AG08395 (cell line): ENCODE results near the gene ATP13A3.

ENCODE experiments used
- DNase-seq: peaks from one replicate; pipeline ENCODE4 v3.0.0; 2012; ENCODE audit warnings: mixed read lengths, low spot score

Gene ATP13A3

DNA sequence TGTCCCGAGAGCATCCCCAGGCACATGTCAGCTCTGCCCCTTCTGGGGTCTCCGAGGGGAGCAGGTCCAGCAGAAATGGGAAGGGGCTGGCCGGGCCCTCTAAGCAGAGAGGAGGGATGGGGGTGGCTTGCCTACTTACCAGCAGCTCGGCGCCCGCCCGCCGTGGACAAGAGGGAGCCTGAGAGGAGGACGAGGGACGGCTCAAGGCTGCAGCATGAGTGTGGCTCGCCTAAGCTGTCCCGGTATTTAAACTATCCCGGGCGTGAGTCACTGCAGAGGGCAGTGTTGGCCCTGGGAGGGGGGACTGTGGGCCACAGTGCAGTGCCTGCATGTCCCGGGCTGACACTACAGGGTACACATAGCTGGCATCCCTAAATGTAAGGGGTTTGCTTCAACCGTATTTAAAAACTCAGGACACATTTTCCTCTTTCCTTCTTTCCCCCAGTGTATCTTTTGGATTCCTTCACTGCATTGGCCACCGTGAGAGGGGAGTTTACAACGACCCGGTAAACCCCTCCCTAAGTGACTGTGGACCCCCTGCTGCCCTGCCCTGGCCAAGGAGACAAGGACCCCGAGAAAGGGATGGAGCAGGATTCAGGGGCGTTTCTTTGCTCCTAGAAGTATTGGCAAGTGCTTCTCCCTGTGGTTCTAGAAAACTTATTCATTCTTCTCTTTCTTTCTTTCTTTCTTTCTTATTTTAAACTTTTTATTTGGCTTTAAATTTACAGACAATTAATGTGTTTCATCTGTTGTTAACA, 117.1 kb downstream of the ATP13A3 start, which contains the start of gene LRRC15:
Gene LRRC15, minus strand, starts transcription at position 222 of the 758 bp plus-strand sequence. CDS start 8,700 bp downstream, outside the sequence.
- peak; percentile 87 for DNase-seq

GRCh38 chr3:194368918-194369317, 117.9 kb downstream of the ATP13A3 start:
- no peak for DNase-seq

- DNase-seq, result peak; percentile 74
Observed at GRCh38 chr3:194367992-194368841, 118.6 kb downstream of the ATP13A3 start.

DNA sequence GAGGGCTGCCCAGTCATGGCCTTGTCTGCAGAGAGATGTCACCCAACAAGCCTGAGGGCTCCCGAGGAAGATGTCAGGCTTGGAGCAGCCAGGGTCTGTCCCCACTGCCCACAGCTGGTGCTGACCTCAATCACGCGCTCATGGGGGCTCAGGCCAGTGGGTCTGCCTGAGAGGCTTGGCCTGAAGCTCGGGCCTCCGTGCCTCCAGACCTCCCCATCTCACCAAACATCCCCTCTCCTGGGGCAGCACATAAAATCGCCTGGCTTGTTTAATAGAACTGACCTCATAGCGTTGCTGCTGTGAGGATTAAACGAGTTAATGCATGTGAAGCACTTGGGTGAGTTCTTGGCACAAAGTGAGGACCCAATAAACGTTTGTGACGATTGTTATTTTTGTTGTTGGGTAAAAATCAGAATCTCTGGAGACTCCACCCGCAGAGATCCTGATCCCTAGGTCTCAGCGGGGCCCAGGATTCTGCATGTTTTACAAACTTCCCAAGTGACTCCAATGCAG, 120.8 kb downstream of the ATP13A3 start:
- no peak for DNase-seq

GRCh38 chr3:194365526-194365925, 121.3 kb downstream of the ATP13A3 start:
- no peak for DNase-seq

DNA sequence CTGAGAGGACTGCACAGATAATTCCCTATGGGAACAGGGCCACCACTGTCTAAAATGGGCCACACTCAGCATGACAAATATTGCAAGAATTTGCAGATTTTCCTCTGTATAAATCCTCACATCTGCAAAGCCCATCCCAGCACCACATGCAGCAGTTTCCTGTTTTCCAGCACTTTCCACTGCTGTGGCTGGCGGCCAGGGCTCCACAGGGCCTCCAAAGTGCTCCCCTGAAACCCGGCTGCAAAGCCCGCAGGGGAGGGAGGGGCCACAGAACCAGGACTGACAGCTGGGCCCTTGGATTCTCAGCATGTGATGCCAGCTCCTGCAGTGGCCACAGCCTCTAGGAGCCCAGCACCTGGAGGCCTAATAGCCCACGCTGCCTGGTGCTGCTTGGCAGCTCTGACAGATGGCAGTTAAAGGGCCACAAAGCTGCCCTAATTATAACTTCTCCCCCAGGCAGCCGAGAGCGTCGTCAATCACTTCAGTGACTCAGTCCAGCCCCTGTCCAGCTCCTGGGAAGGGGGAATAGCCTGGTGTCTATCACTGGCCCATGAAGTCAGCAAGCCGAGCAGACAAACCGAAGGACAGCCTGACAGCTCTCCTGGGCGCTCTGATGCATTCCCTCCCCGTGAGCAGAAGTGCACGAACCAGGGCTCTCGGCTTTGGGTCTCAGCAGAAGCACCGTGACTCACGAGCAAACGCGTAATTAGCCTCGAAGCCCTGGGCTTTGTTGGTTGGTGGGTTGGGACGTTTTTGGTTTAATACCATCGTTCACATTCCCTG, 122.0 kb downstream of the ATP13A3 start:
- peak; percentile 74 for DNase-seq

DNA sequence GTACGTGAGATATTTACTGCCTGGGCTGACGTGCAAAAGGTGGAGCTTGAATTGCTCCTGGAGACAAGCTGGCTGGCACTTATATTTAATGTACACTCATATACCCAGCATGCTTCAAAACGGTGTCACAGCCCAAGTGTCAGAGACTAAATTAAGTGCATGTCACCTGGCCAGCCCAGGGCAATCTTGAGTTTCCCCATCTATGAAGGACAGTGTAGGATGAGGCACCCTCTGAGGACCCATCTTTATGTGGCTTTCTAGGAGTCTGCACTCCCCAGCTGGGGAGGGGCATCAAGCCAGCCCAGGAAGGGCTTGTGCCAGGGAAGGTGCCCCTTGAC, 122.5 kb downstream of the ATP13A3 start:
- DNase-seq, result no peak

DNA sequence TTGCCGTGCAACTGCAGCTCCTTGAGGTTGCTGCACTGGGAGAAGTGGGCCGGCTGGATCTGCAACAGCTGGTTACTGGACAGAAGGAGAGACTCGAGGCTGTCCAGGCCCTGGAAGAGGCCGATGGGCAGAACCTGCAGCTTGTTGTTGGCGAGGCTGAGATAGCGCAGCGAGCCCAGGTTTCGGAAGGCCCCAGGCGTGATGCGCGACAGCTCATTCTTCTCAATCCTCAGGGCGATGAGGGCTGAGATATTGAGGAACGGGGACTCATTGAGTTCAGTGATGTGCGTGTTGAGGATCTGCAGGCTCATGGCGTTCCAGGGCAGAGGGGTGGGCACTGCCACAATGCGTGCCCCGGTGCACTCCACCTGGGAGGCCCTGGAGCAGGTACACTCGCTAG, 126.2 kb downstream of the ATP13A3 start:
- DNase-seq, result no peak

- DNase-seq, result no peak
Observed at GRCh38 chr3:194357681-194358080, 129.1 kb downstream of the ATP13A3 start.

- DNase-seq, result no peak
Observed at GRCh38 chr3:194355379-194355778, 131.4 kb downstream of the ATP13A3 start.

DNA sequence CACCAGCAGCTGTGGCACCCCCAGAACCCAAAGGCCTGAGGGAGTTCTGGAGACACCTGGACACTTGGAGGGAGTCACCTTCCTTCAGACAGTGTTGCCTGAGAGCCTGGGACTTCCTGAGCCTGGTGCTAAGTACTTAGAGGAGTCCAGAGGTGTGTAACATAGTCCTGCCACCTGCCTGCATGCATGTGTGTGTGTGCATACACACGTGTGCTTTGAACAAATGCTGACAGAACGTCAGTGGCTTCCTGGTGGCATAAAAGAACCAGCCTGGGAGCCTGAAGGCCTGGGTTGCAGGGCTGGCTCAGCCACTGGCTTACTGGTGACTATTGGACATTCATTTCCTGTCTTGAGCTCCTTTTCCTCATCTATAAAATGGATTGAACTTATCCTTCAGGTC, 132.5 kb downstream of the ATP13A3 start:
- no peak for DNase-seq
